H1 (cell line): Measurements from ENCODE around the gene IFT27. TPM values are rescaled to one million over a fixed set of nuclear protein-coding genes. Genes with fewer than 3 reads are reported as not detected.

Source experiments
- CTCF ChIA-PET: fragments of 300-600 bp; sonication (Branson Sonifier 250); formaldehyde crosslinking; loops from one replicate; lab custom pipeline; 2021; ENCODE audit not compliant: partially characterized antibody; lab: Charles Lee
- POLR2A ChIA-PET: fragments of 300-600 bp; sonication (Branson Sonifier 250); formaldehyde crosslinking; loops from one replicate; lab custom pipeline; 2021; ENCODE audit warnings: inconsistent platforms; ENCODE audit not compliant: partially characterized antibody; lab: Charles Lee
- DNase-seq, 2 experiments: peaks; one replicate each; pipeline versions ENCODE4 v3.0.0 to v3.0.0-alpha.2; 2010 to 2022; ENCODE audit warnings: low spot score in 2 of 2, low read depth in 1 of 2, mixed read lengths in 1 of 2
- FAIRE-seq: peaks from 2 replicates; lab custom pipeline; 2011; peaks lifted over from hg19 to GRCh38; lab: Jason Lieb, UNC
- H2AFZ ChIP-seq: 2 replicates; pipeline ENCODE4 v1.8.1; 2012; ENCODE audit warnings: low read length, inconsistent platforms
- H2AK5ac ChIP-seq: 2 replicates; pipeline ENCODE4 v1.6.1; 2013; ENCODE audit warnings: low read depth, low read length
- H2BK120ac ChIP-seq: replicated peaks from 2 replicates; pipeline ENCODE3; 2013; ENCODE audit warnings: low read depth, low read length, inconsistent platforms
- H2BK12ac ChIP-seq: 2 replicates; pipeline ENCODE4 v1.6.1; 2013; ENCODE audit warnings: low read depth, low read length
- H2BK15ac ChIP-seq: 2 replicates; pipeline ENCODE4 v1.6.1; 2013; ENCODE audit warnings: low read length
- H2BK20ac ChIP-seq: 2 replicates; pipeline ENCODE4 v1.6.1; 2013; ENCODE audit warnings: low read length
- H2BK5ac ChIP-seq: 2 replicates; pipeline ENCODE4 v1.6.1; 2013; ENCODE audit warnings: low read depth, low read length
- H3K14ac ChIP-seq: 2 replicates; pipeline ENCODE4 v1.6.1; 2013; ENCODE audit warnings: inconsistent platforms; ENCODE audit not compliant: insufficient read length
- H3K18ac ChIP-seq: 2 replicates; pipeline ENCODE4 v1.6.1; 2013; ENCODE audit warnings: low read length; ENCODE audit errors: extremely low read depth
- H3K23ac ChIP-seq: 2 replicates; pipeline ENCODE4 v1.6.1; 2013; ENCODE audit warnings: inconsistent platforms; ENCODE audit not compliant: insufficient read length
- H3K23me2 ChIP-seq: 2 replicates; pipeline ENCODE4 v1.6.1; 2013; ENCODE audit warnings: low read depth, low read length
- H3K27ac ChIP-seq: 2 replicates; pipeline ENCODE4 v1.6.1; 2011; ENCODE audit warnings: low read depth, low read length, inconsistent platforms
- H3K27me3 ChIP-seq, 4 experiments: replicated peaks in 1 of 4; 1 replicate in 1 of 4; 2 replicates in 3 of 4; pipeline versions ENCODE4 v1.6.1 to v1.8.1; 2011 to 2013; ENCODE audit warnings: low read length in 3 of 4, mild to moderate bottlenecking in 3 of 4, inconsistent platforms in 2 of 4, mixed read lengths in 2 of 4, moderate library complexity in 1 of 4; ENCODE audit not compliant: control insufficient read depth in 3 of 4, insufficient read depth in 3 of 4; ENCODE audit errors: extremely low read depth in 1 of 4
- H3K36me3 ChIP-seq, 4 experiments: 2 replicates each; pipeline versions ENCODE4 v1.6.1 to v1.8.1; 2011 to 2013; ENCODE audit warnings: mild to moderate bottlenecking in 4 of 4, low read length in 3 of 4, moderate library complexity in 2 of 4, control low read depth in 1 of 4, inconsistent platforms in 1 of 4; ENCODE audit not compliant: insufficient read depth in 4 of 4, control insufficient read depth in 2 of 4
- H3K4ac ChIP-seq: replicated peaks from 2 replicates; pipeline ENCODE3; 2013; ENCODE audit warnings: low read length, low read depth, mixed read lengths, inconsistent platforms; ENCODE audit not compliant: insufficient read length
- H3K4me1 ChIP-seq, 4 experiments: replicated peaks in 1 of 4; 1 replicate in 1 of 4; 2 replicates in 3 of 4; pipeline versions ENCODE4 v1.6.1 to v1.8.1; 2011 to 2013; ENCODE audit warnings: low read length in 3 of 4, inconsistent platforms in 2 of 4, mixed read lengths in 1 of 4; ENCODE audit not compliant: insufficient read depth in 4 of 4, control insufficient read depth in 3 of 4
- H3K4me2 ChIP-seq, 2 experiments: 2 replicates each; pipeline versions ENCODE4 v1.6.1 to v1.8.1; 2011 to 2013; ENCODE audit warnings: low read depth in 2 of 2, low read length in 2 of 2, control low read depth in 1 of 2, inconsistent platforms in 1 of 2, mild to moderate bottlenecking in 1 of 2; ENCODE audit not compliant: insufficient read depth in 1 of 2
- H3K4me3 ChIP-seq, 4 experiments: fragments of 200-600, 300-600 bp in 1 of 4; sonication (generic), shearing (Covaris generic), sonication (Bioruptor Twin) in 1 of 4; 2 replicates each; pipeline versions ENCODE4 v1.5.1 to v1.8.1; 2011 to 2016; ENCODE audit warnings: low read length in 4 of 4, low read depth in 3 of 4, control low read depth in 2 of 4, inconsistent platforms in 2 of 4, mild to moderate bottlenecking in 2 of 4, mixed read lengths in 1 of 4, moderate library complexity in 1 of 4; ENCODE audit not compliant: insufficient read depth in 2 of 4; ENCODE audit errors: extremely low read depth in 1 of 4
- H3K56ac ChIP-seq: replicated peaks from 2 replicates; pipeline ENCODE3; 2013; ENCODE audit warnings: low read depth, mild to moderate bottlenecking, mixed read lengths, low read length, inconsistent platforms; ENCODE audit not compliant: insufficient read length
- H3K79me1 ChIP-seq: 2 replicates; pipeline ENCODE4 v1.6.1; 2013; ENCODE audit warnings: low read depth, low read length, control low read depth
- H3K79me2 ChIP-seq, 2 experiments: 2 replicates each; pipeline versions ENCODE4 v1.6.1 to v1.8.1; 2012 to 2013; ENCODE audit warnings: low read length in 2 of 2, mild to moderate bottlenecking in 2 of 2, inconsistent platforms in 1 of 2; ENCODE audit not compliant: insufficient read depth in 2 of 2, control insufficient read depth in 1 of 2
- H3K9ac ChIP-seq, 4 experiments: replicated peaks in 1 of 4; 1 replicate in 1 of 4; 2 replicates in 3 of 4; pipeline versions ENCODE4 v1.6.1 to v1.8.1; 2011 to 2013; ENCODE audit warnings: low read depth in 3 of 4, low read length in 3 of 4, control low read depth in 2 of 4, mild to moderate bottlenecking in 2 of 4, moderate library complexity in 2 of 4, inconsistent platforms in 1 of 4; ENCODE audit errors: extremely low read depth in 1 of 4
- H3K9me3 ChIP-seq, 2 experiments: 2 replicates each; pipeline versions ENCODE4 v1.6.1 to v1.8.1; 2012 to 2013; ENCODE audit warnings: mild to moderate bottlenecking in 2 of 2, moderate library complexity in 2 of 2, control low read depth in 1 of 2, inconsistent platforms in 1 of 2, low read depth in 1 of 2, low read length in 1 of 2, mixed read lengths in 1 of 2; ENCODE audit not compliant: insufficient read depth in 2 of 2
- H4K20me1 ChIP-seq, 2 experiments: replicated peaks in 1 of 2; 2 replicates each; pipeline versions ENCODE3 to v1.8.1; 2011 to 2013; ENCODE audit warnings: inconsistent platforms in 2 of 2, low read length in 2 of 2, mild to moderate bottlenecking in 1 of 2; ENCODE audit not compliant: insufficient read depth in 2 of 2, control insufficient read depth in 1 of 2
- H4K5ac ChIP-seq: 2 replicates; pipeline ENCODE4 v1.6.1; 2013; ENCODE audit warnings: low read length, low read depth, mixed read lengths, inconsistent platforms; ENCODE audit not compliant: insufficient read length
- H4K8ac ChIP-seq: 2 replicates; pipeline ENCODE4 v1.8.0; 2013; ENCODE audit warnings: mild to moderate bottlenecking, moderate library complexity, low read length, inconsistent platforms; ENCODE audit not compliant: insufficient read depth; ENCODE audit errors: extremely low read depth
- H4K91ac ChIP-seq: replicated peaks from 2 replicates; pipeline ENCODE3; 2013; ENCODE audit warnings: low read length, mixed read lengths, inconsistent platforms; ENCODE audit not compliant: insufficient read length
- ASH2L ChIP-seq: fragments of 200-600, 300-600 bp; sonication (generic); IDR thresholded peaks from one replicate; pipeline ENCODE4 v1.7.1; 2017; ENCODE audit warnings: low read length
- GTF2F1 ChIP-seq: IDR thresholded peaks from 2 replicates; pipeline ENCODE4 v1.6.1; 2012; ENCODE audit warnings: low read depth, low read length, improper control_type of control experiment, borderline replicate concordance
- MAFK ChIP-seq: IDR thresholded peaks from 2 replicates; pipeline ENCODE4 v1.6.1; 2012; ENCODE audit warnings: low read depth, mild to moderate bottlenecking, improper control_type of control experiment, low read length
- RFX5 ChIP-seq: IDR thresholded peaks from 2 replicates; pipeline ENCODE4 v1.6.1; 2011; ENCODE audit warnings: low read depth, low read length, improper control_type of control experiment, borderline replicate concordance
- RXRA ChIP-seq: IDR thresholded peaks from 2 replicates; pipeline ENCODE4 v1.6.1; 2011; ENCODE audit warnings: low read depth, mild to moderate bottlenecking, low read length, moderate library complexity; ENCODE audit not compliant: insufficient read depth
- SIX5 ChIP-seq: IDR thresholded peaks from 2 replicates; pipeline ENCODE4 v1.6.1; 2011; ENCODE audit warnings: mild to moderate bottlenecking, low read depth, low read length
- SP2 ChIP-seq: IDR thresholded peaks from 2 replicates; pipeline ENCODE4 v1.6.1; 2012; ENCODE audit warnings: mild to moderate bottlenecking, low read length, inconsistent platforms
- SRF ChIP-seq: IDR thresholded peaks from 2 replicates; pipeline ENCODE4 v1.6.1; 2011; ENCODE audit warnings: mild to moderate bottlenecking, low read depth, low read length, moderate library complexity
- WGBS, 2 experiments: shearing (Covaris generic) in 1 of 2; methylation state at CpG; one replicate each; pipeline versions ENCODE4 v1.1.6 to v1.1.7; 2013 to 2015; ENCODE audit warnings: low lambda C conversion rate in 2 of 2, mixed read lengths in 2 of 2, inconsistent platforms in 1 of 2, low coverage in 1 of 2, missing lambda C conversion rate in 1 of 2; ENCODE audit not compliant: insufficient replicate concordance in 2 of 2, insufficient coverage in 1 of 2, insufficient read length in 1 of 2; ENCODE audit errors: extremely low coverage in 1 of 2, missing lambda C conversion rate in 1 of 2; 5-methylcytosine and 5-hydroxymethylcytosine counted together
- polyA plus RNA-seq, 7 experiments: library from polyadenylated mRNA; depleted of rRNA in 3 of 7; stranded (reverse) in 5 of 7; unstranded in 2 of 7; fragments of >200 nt in 5 of 7; fragments of 200-250 nt in 2 of 7; gene quantifications; 1 replicate in 5 of 7; 2 replicates in 1 of 7; 4 replicates in 1 of 7; pipeline versions ENCODE4 v1.2.1 to v1.2.3, GENCODE V29; 2011 to 2013; ENCODE audit warnings: missing spikeins in 2 of 7, mixed read lengths in 2 of 7
- total RNA-seq: library from RNA; stranded (reverse); fragmentation: NEBNext Ultra II Directional; extraction: Animal tissue kit (Norgen Biotek cat#: 25700); gene quantifications from 2 replicates; pipeline ENCODE4 v1.2.1, GENCODE V29; 2021
- TF ChIP-seq, protein P1 (sequence below), 3 experiments: IDR thresholded peaks; 1 replicate in 2 of 3; 2 replicates in 1 of 3; pipeline versions ENCODE4 v1.5.1 to v1.6.1; 2011; ENCODE audit warnings: low read length in 3 of 3, mild to moderate bottlenecking in 3 of 3, inconsistent platforms in 2 of 3, low read depth in 1 of 3, moderate library complexity in 1 of 3; ENCODE audit not compliant: insufficient read depth in 1 of 3; ENCODE audit errors: control extremely low read depth in 1 of 3

The IFT27 gene
- total and polyA plus RNA-seq, 2 of the 8 experiments (the other 6 are each of a cell fraction or from before 2014, with no cell fraction given) = 36.4 to 46.2 TPM

DNA sequence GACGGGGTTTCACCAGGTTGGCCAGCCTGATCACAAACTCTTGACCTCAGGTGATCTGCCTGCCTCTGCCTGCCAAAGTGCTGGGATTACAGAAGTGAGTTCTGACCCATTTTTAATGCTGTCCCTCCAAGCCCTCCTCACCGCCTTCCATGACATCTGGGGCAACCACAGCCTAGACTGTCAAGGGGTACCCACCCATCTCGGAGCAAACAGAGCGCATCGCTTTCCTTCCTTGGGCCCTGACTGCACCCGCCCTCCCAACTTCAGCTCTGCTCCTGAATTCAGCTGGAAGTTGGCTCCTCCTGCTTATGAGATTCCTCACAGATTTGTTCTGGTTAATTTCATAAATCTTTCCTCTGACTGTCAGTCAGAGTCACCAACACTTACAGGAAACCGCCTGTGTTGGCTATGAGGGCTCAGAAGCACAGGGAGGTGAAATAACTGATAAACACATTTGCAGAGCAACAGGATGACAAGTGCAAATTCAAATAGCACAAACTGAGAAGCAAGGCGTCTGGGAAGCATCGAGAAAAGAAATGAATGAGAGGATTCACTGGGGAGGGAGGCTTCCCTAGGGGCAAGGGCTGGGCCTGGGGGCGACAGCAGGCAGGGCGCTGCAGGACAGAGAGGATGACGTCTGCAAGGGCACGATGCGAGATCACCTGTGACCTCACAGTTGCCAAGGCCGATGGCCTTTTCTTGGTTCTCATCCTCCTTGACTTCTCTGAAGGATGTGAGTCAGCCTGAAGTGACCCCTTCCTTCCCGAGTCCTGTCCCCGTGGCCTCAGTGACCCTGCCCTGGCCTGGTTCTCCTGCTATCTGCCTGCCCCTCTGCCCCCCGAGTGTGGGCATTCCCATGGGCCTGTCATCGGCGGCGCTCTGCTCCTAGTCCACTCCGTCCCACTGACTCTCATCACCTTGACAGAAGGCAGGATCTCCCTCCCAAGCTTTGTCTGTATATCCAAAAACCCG, 6.1 kb downstream of the IFT27 start:
- peaks cover 4 to 5% of the 10 kb centered on the region in 2 experiments for H4K20me1 ChIP-seq
- no peak overlapping the region for H4K5ac ChIP-seq
- no peaks in the 10 kb centered on the region for H3K4me1 ChIP-seq
- H3K23me2 ChIP-seq = no peaks in the 10 kb centered on the region
- no peak overlapping the region for H3K4me3 ChIP-seq
- 86% methylated on average over 23 of the region's 23 CpGs; no CpG with 5 or more reads in 1 of the 2 experiments for WGBS, 2 experiments
- no peak overlapping the region for H2BK15ac ChIP-seq
- no peak overlapping the region for H3K23ac ChIP-seq
- H2BK120ac ChIP-seq = no peak overlapping the region
- H3K4me2 ChIP-seq = no peak overlapping the region
- H4K8ac ChIP-seq = no peak overlapping the region
- DNase-seq (no peak), FAIRE-seq (no peak)
- no peak overlapping the region for H3K14ac ChIP-seq
- H3K27me3 ChIP-seq = no peaks in the 10 kb centered on the region
- no peak overlapping the region for H3K27ac ChIP-seq
- H3K9me3 ChIP-seq = no peaks in the 10 kb centered on the region
- no peak overlapping the region for H2AFZ ChIP-seq
- 0 out of 8 replicates have a peak, but pooled peaks cover 0 to 5% (median 0%) of the 10 kb centered on the region in 4 experiments for H3K36me3 ChIP-seq
- H2BK5ac ChIP-seq = no peak overlapping the region
- H3K18ac ChIP-seq = no peak overlapping the region
- no peak overlapping the region for H2AK5ac ChIP-seq
- no peak overlapping the region for H2BK20ac ChIP-seq
- ChIA-PET POLR2A (interaction anchor here (0.7 to 1.6 kb wide), 3 partner anchors 8 to 258 kb away, joined by 3 to 4 read pairs (median 3); no protein-coding TSS in a partner anchor), CTCF (interaction anchor here (0.6 to 4.6 kb wide), 10 partner anchors 9 to 251 kb away, joined by 3 to 39 read pairs (median 3); no protein-coding TSS in a partner anchor)
- H3K79me2 ChIP-seq = peaks cover 0 to 1% of the 10 kb centered on the region in 2 experiments; a peak in 2 of 4 replicates
- H3K56ac ChIP-seq = no peak overlapping the region
- H3K9ac ChIP-seq = no peak overlapping the region; a peak in 2 of 7 replicates
- no peaks in the 10 kb centered on the region; the same call in 1 of the 2 replicates for H3K79me1 ChIP-seq
- H4K91ac ChIP-seq = no peak overlapping the region
- H3K4ac ChIP-seq = no peak overlapping the region
- no peak overlapping the region for H2BK12ac ChIP-seq
- no peak for TF ChIP-seq GTF2F1
- no peak for TF ChIP-seq RFX5
- TF ChIP-seq, protein P1, sequence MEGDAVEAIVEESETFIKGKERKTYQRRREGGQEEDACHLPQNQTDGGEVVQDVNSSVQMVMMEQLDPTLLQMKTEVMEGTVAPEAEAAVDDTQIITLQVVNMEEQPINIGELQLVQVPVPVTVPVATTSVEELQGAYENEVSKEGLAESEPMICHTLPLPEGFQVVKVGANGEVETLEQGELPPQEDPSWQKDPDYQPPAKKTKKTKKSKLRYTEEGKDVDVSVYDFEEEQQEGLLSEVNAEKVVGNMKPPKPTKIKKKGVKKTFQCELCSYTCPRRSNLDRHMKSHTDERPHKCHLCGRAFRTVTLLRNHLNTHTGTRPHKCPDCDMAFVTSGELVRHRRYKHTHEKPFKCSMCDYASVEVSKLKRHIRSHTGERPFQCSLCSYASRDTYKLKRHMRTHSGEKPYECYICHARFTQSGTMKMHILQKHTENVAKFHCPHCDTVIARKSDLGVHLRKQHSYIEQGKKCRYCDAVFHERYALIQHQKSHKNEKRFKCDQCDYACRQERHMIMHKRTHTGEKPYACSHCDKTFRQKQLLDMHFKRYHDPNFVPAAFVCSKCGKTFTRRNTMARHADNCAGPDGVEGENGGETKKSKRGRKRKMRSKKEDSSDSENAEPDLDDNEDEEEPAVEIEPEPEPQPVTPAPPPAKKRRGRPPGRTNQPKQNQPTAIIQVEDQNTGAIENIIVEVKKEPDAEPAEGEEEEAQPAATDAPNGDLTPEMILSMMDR (IDR thresholded peaks at IDR 0.05; ENCODE audit: control extremely low read depth in 1 of 3, insufficient read depth in 1 of 3, low read depth in 1 of 3, low read length in 3 of 3) = no peak
- no peak for TF ChIP-seq SRF
- TF ChIP-seq RXRA = no peak
- no peak for TF ChIP-seq SIX5
- TF ChIP-seq SP2 = no peak
- TF ChIP-seq ASH2L = no peak
- no peak for TF ChIP-seq MAFK
